GM19438 (cell line): ENCODE measurements around the gene BRD4.
"Not testable (repeated sequence)": the region's sequence is repeated elsewhere in the genome, so short reads cannot be mapped to it uniquely, and the experiment has no call there.

ENCODE experiments used
- ATAC-seq: cut with Tn5 transposase; IDR thresholded peaks from one replicate; pipeline ENCODE4 v1.9.1; 2021; ENCODE audit warnings: low read depth; ENCODE audit not compliant: unreplicated experiment

The BRD4 gene

GRCh38 chr19:15363048-15363447, 30.7 kb upstream of the BRD4 start:
- ATAC-seq: not testable (repeated sequence)

DNA sequence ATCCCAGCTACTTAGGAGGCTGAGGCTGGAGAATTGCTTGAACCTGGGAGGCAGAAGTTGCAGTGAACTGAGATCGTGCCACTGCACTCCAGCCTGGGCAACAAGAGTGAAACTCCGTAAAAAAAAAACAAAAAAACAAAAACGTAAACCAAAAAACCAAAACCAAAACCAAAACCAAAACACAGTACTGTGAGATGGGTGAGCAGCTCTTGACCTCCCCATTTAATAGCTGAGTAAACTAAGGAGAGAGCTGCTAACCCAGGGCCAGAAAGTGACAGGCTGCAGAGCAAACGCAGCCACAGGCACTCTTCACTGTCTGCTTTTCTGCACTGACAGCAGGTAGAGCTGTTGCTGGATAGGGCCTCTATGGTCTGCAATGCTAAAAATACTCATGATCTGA, 27.7 kb upstream of the BRD4 start:
- ATAC-seq: not testable (repeated sequence)

GRCh38 chr19:15358918-15359317, 26.6 kb upstream of the BRD4 start:
- no peak for ATAC-seq

DNA sequence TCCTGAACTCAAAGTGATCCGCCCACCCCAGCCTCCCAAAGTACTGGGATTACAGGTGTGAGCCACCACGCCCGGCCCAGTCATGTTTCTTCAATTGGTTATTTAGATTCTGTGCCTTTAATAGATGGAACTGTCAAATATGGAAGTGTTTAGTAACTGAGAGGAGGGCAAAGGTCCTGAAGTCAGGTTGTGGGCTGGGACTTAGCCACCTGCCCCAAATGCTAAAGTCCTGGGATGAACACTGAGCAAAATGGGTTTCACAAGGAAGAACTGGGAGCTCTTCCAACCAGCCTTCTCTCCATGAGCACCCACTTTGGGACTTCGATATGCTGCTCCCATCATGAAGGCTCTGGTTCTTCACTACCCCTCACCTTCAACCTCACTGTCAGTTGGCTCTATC, 25.6 kb upstream of the BRD4 start:
- ATAC-seq: no peak

DNA sequence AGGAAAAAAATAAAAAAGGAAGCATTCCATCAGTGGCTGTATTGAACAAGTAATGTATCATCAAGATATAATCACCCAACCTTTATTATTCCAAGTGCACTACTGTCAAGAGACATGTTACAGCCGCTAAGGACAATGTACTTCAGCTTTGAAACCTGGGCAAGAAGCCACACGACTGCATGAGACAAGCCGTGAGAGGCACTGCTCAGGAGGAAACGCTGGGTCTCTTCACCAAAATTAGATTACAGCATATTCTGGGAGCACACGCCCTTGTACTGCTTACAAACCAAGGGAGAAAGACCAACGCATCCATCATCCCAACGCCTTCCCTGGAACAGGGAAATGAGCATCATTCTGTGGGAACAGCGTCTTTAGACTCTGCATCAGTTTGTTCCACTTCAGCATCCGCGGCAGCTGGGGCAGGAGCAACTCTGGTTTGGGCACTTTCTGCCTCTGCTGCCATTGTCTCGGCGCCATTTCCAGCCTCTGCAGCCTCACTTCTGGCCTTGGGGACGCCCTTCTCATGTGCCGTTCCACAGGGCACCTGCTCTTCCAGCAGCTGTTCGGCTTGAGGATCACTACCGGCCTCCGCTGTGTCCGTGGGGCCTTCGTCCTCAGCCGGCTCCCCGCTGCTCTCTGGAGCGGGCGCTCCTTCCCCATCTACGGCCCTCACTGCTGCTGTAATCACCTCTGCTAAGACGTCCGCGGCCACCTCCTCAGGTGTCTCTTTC, 22.4 kb upstream of the BRD4 start:
- ATAC-seq: no peak

DNA sequence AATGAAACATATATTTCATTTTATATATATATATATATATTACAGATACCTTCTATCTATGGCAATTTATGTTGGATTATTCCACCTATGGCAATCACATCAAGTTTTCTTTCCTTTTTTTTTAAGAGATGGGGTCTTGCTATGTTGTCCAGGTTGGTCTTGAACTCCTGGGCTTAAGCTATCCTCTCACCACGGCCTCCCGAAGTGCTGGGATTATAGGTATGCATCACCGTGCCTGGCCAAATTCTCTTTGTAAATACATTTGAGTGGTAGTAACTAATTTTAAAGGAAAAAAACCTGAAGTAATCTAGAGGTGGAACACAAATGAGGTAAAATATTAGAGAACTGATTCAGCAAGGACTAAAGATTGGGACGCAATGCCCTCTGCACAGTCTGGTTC, 21.6 kb upstream of the BRD4 start:
- ATAC-seq: no peak

DNA sequence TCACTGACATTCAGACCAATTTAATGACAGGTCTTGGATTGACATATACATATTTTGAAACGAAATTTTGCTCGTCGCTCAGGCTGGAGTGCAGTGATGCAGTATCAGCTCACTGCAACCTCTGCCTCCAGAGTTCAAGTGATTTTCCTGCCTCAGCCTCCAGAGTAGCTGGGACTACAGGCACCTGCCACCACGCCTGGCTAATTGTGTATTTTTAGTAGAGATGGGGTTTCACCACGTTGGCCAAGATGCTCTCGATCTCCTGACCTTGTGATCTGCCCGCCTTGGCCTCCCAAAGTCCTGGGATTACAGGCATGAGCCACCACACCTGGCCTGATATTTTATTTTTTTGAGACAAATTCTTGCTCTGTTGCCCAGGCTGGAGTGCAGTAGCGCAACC, 20.2 kb upstream of the BRD4 start:
- ATAC-seq: not testable (repeated sequence)

DNA sequence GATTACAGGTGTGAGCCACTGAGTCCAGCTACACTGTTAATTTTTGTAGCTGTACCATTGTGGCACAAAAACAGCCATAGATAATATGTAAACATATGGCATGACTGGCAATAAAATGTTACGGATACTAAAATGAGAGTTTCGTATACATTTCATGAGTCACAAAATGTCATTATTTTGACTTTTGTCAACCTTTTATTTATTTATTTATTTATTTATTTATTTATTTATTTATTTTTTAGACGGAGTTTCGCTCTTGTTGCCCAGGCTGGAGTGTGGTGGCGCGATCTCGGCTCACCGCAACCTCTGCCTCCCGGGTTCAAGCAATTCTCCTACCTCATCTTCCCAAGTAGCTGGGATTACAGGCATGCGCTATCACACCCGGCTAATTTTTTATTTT, 9.0 kb upstream of the BRD4 start:
- ATAC-seq: not testable (repeated sequence)

DNA sequence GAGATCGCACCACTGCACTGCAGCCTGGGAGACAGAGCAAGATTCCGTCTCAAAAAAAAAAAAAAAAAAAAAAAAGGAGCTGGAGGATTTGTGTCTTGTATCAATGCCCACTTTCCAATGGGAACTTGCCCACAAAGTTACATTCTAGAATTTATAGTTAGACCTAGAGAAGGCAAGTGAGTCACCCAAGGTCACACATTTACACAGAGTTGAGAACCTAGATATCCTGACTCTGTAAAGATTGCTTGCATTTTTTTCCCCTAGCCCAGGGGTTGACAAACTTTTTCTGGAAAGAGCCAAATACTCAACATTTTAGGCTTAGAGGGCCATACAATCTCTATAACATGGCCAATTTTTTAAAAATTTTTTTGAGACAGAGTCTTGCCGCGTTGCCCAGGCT, 7.7 kb upstream of the BRD4 start:
- no peak for ATAC-seq

GRCh38 chr19:15337202-15337601, 4.9 kb upstream of the BRD4 start:
- ATAC-seq: no peak

DNA sequence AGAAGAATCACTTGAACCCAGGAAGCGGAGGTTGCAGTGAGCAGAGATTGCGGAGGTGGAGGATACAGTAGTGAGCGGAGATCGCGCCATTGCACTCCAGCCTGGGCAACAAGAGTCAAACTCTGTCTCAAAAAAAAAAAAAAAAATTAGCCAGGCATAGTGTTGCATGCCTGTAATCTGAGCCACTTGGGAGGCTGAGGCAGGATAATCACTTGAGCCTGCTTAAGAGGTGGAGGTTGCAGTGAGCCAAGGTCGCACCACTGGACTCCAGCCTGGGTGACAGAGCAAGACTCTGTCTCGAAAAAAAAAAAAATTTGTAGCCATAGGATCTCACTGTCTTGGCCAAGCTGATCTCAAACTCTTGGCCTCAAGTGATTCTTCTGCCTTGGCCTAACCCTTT, 3.7 kb upstream of the BRD4 start:
- ATAC-seq: not testable (repeated sequence)

GRCh38 chr19:15331419-15332310, 674 bp downstream of the BRD4 start:
- no peak for ATAC-seq

DNA sequence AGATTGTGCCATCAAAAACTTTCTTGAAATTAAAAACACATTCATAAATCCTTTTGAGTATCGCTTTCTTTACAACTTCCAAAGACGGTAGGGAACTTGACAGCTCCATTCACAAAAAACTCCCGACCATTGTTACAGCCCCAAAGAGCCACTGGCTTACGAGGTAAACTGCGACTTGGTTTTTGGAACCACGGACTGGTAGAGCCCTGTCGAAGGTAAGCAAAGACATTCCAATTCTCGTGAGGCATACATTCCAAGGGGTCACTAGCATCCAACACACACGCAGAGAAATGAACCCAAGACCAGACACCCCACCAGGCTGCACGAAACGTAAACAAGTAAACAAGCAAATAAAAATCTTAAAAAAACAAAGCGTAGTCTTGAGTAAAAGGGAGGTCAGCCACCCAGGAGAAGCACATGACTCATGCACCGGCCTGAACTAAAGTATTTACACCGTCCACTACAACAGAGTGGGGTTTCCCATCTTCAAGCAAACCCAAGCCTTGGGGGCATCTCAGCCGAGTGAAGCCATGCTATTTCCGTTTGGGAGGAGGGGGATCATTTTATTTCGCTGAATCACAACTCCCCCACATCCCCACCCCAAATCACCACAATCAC, 1.4 kb downstream of the BRD4 start:
- no peak for ATAC-seq

- ATAC-seq: no peak
These were observed 4.0 kb downstream of the BRD4 start for GRCh38 chr19:15328312-15328711.

GRCh38 chr19:15324791-15325519, 7.4 kb downstream of the BRD4 start:
- no peak for ATAC-seq

DNA sequence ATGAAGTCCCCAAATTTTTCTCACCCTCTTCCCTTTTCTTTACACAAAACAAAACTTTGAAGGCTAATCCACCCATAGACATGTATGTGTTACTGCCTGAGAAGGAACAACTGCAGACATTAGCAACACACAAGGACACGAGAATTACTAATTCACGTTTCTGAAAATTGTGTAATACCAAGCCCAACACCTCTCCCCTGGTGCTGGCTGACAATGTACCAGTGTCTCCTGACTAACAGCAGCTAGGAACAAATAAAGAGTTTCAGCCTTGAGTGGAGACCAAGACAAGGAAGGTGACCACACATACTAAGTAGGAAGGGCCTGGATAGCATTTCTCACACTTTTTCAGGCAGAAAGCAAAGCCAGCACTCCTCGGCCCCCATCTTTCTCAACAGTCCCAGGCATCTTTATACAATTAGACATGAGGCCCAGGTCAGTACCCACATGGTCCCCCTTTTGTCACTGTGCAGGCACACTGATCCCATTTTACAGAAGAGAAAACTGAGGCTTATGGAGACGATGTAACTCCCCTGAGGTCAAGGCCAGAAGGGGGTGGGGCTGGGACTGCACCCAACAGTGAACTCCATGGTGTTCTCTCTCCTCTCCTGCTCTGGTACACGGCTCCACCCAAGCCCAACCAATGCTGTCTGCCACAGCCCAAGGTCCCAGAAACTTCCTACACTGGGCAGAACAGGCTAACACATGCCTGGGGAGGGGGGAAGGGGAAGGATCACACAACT, 8.7 kb downstream of the BRD4 start:
- no peak for ATAC-seq

DNA sequence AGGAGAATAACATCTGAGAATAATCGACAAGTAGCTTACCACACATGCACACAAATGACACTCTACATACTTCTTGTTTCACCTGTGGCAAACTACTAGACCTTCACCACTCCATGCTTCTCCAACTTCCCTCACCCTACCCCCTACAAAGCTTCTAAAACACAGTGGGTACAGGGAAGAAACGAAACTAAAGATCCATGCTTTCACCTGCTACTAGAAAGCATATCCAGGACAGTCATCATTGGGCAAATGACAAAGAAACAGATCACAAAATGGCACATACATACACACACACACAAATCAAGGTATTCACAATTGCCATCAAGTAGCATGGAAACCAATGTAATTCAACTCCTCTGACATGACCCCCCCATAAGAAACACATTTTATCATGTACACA, 10.6 kb downstream of the BRD4 start:
- no peak for ATAC-seq

DNA sequence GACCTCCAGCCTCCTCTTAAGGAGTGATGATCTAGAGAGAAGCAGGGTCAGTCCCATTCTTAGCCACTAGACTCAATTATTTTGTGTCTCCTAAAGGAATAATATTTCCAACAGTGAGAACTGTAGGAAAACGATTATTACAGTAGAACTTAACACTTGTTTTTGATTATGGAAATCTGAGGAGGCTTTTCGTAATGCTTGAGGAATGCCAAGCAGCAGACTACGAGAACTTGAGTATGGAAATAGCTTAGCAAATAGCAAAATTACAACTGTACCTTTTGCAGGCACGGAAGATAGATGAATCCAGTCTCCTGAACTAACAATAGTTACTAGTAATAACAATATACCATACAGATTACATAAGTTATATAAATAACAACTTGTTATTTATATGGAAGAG, 12.2 kb downstream of the BRD4 start:
- ATAC-seq: no peak

- ATAC-seq: no peak
These were observed 14.1 kb downstream of the BRD4 start for GRCh38 chr19:15318241-15318691.
